Measurements from ENCODE around the gene ETS2.

DNA sequence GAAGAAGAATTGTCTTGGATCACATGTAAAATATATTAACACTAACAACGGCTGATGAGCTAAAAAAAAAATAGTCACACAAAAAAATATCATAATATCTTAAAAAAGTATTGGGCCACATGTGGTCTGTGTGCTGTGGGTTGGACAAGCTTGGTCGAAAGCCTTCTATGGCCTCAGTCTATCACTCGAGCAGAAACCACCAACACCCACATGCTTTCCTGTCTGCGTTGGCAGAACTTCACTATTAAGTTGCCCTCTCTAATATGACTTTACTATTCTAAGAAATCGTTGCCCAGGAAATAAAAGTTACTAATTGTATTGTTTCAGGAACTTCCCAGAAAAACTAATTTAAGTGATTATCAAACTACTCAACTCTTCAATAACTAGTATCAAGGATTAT lies 28.2 kb upstream of the ETS2 start:
- TF ChIP-seq, protein P1, sequence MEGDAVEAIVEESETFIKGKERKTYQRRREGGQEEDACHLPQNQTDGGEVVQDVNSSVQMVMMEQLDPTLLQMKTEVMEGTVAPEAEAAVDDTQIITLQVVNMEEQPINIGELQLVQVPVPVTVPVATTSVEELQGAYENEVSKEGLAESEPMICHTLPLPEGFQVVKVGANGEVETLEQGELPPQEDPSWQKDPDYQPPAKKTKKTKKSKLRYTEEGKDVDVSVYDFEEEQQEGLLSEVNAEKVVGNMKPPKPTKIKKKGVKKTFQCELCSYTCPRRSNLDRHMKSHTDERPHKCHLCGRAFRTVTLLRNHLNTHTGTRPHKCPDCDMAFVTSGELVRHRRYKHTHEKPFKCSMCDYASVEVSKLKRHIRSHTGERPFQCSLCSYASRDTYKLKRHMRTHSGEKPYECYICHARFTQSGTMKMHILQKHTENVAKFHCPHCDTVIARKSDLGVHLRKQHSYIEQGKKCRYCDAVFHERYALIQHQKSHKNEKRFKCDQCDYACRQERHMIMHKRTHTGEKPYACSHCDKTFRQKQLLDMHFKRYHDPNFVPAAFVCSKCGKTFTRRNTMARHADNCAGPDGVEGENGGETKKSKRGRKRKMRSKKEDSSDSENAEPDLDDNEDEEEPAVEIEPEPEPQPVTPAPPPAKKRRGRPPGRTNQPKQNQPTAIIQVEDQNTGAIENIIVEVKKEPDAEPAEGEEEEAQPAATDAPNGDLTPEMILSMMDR (IDR thresholded peaks at IDR 0.05; ENCODE audit: insufficient read depth, low read length, poor library complexity, severe bottlenecking): no peak
- no peak for TF ChIP-seq EZH2phosphoT487 (conservative IDR thresholded peaks at IDR 0.05; ENCODE audit: low read length)
